ENCODE data around the gene CEACAM16.

DNA sequence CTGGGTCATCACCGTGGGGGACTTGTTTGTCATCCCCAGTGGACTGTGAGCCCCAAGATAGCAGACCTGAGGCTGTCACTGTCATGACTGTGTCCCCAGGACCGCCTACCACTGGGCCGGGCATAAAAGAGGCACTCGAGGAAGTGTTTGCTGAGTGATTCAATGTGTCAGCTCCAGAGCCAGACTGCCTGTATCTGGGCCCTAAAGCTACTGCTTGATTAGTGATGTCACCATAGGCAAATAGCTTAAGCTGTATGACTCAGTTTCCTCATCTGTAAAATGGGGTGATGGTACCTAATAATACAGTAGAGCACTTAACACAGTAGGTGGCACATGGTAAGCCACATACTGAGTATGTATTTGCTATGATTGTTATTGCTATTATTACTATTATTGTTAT lies 38.9 kb upstream of the CEACAM16 start:
- TF ChIP-seq CTCF (conservative IDR thresholded peaks at IDR 0.05; ENCODE audit: low read length) (no peak), EZH2phosphoT487 (IDR thresholded peaks at IDR 0.05; ENCODE audit: borderline replicate concordance, low read depth, low read length) (no peak)

Data from OCI-LY7 (cell line).